ENCODE data around the gene CFAP161.
"Not testable (repeated sequence)": the region's sequence is repeated elsewhere in the genome, so short reads cannot be mapped to it uniquely, and the experiment has no call there.

Gene CFAP161

DNA sequence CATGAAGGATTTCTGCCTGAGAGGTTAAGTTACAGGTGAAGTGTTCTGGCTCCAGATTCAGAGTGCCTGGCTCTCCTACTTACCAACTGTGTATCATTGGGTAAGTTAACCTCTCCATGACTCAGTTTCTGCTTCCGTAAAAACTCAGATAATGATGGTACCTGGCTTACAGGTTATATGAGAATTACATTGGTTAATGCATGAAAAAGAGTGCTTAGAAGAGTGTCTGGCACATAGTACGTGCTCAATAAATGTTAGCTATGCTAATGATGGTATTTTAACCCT lies 23.8 kb downstream of the CFAP161 start:
- DNase-seq (ENCODE audit: low read depth), result no peak

DNA sequence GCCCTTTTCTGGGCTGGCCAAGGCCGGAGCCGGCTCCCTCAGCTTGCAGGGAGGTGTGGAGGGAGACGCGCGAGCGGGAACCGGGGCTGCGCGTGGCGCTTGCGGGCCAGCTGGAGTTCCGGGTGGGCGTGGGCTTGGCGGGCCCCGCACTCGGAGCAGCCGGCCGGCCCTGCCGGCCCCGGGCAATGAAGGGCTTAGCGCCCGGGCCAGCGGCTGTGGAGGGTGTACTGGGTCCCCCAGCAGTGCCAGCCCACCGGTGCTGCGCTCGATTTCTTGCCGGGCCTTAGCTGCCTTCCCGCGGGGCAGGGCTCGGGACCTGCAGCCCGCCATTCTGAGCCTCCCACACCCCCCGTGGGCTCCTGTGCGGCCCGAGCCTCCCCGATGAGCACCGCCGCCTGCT lies 24.5 kb downstream of the CFAP161 start:
- not testable (repeated sequence) for DNase-seq (ENCODE audit: low read depth)

DNA sequence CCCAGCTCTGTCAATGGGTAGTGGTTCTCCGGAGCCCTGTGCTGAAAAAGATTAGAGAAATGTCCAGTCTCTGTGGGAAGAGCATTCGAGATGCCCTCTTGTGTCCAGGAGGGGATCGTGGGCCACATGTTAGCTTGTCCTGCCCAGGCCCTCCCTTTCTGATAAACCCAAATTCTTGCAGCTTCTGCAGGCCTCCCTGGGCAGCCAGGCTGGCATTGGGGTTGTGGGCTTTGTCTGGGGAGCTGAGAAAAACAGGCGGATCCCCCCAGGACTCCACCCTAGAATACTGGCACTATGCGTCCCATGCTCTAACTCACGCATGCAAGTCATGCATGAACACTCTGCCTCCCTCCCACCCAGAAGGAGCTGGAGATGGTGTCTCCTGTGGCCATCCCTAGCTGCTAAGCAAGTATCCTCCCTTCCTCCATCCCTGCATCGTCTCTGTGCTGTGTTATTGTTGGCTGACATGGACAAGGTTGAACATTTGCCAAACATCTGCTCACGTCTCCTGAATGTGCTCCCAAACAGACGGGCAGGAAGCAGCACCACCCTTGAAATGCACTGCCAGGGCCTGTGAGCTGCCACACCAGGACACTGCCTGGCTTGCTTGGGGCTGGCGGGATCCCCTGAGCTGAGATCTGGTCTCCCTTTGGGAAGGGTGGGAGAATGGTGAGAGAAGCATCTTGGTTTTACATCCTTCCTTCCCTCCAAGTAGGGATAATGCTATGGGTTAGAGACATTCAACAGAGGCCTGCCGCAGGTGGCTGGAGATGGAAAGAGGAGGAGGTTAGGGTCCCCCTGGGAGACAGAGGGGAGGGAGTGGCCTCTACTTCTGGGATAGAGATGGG lies 26.5 kb downstream of the CFAP161 start:
- no peak for DNase-seq (ENCODE audit: low read depth)

DNA sequence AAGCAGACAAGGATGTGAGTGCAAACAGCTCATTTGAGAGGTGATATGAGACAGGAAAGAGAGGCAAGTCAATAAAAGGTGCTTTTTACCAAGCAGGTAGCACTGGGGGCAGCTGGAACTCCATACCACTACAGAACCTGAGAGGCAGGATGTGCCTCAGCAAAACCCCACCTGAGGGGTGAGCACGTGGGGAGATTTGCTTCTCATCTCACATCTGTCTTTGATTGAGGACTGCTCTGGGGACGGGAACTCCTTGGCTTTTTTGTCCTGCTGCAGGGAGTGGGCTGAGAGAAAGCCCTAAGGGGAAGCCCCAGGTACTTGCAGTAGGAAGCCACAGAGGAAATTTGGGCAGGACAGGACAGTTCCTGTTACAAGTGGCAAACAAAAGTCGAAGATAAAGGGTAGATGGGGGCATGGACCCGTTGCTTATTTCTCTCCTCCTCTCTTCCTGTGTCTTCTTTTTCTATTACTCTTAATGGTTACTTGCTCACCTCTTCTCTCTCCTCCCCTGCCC lies 27.1 kb downstream of the CFAP161 start:
- no peak for DNase-seq (ENCODE audit: low read depth)

DNA sequence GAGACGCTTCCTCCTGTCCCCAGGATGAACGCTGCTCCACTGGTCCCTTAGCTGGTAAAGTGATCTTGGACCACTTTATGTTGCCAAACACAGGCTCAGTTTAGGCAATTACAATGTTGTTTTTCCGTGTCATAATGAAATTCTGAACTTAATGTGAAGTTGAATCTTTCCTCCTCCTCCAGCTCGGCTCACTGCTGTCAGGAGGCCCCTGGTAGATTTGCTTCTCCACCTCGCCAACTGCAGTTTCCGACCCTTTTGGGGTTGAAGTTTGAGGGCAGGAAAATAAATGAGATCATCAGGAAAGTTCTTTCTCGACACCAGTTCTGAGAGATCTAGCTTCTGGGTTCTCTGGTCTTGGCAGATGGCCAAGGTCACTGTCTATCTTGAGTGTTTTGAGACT lies 27.8 kb downstream of the CFAP161 start:
- DNase-seq (ENCODE audit: low read depth), result no peak

DNA sequence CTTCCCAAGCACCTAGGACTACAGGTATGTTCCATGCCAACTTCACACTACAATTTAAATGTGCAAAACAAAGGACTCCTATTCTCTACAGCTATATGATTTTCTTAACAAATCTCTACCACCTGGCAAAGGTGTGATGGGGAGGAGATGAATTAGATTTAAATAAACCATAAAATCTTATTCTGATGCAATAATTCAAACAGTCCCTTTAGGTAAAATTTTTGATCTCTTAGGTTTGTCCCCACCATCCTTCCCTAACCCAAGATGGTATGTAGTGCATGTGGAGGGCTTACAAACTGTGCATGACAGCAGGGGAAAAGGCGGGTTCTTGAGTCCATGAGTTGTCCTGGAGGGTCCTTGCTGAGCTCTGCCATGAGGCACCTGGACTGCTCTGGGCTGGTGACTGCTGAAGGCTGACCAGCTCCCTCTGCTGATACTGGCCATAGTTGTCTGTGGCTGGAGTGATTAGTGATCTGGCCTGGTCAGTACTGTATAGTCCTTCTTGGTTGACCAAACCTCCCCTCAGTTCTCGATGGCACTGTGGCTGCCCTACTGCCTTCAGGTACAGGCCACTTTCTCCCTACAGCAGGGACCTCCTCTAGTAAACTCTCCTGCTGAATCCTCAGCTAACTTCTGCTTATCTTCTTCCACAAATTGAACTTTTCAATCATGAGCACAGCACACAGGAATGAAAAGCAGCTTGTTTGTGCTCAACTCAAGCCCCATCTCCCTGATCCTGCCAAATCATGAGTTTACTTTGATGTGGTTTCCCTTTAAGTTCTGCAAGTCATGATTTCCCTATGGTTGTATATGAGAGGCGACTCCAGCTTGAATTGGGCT lies 30.1 kb downstream of the CFAP161 start:
- no peak for DNase-seq (ENCODE audit: low read depth)

DNA sequence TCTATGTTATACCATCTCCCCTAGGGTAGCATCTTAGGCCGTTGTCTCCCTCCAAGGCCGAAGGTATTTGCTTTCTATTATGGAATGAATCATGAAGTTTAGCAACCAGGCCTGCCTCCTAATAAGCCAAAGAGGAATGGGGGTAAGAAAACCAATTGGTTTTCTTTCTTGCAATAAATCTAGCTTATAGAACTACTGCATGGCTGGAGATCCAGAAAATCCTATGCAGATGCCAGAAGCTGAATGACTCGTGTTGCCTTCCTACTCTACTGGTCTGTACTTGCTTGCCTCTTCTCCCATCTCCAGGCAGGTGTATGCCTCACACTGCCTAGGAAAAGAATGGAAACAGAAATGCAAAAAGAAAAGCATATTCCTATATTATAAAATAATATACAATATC lies 31.5 kb downstream of the CFAP161 start:
- DNase-seq (ENCODE audit: low read depth), result no peak

DNA sequence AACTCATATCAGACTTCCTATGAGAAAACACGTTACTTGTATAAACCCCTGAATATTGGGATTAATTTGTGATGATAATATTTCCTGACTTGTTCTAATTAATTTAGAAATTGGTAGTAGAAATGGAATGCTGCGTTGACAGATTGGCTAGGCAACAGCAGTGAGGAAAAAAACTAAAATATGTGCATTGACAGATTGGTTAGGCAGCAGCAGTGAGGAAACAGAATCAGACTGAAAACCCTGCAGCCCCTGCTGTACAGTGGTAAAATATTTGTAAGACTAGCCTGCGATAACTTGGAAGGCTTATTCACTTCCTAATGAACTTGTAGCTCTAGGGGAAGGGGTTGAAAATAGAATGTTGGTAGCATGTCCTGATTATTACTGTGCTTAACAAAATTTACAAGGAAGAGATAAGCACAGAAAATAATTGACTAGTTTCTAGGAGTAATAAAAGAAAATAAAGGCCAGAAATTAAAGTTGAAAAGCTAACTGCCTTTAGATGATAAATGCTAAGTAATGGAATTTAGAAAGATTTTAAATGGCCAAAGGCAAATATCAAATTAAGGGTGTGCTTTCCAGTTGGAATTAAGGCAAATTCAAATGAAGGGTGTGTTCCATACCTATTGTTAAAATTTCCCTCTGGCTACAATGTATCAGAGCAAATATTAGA lies 32.7 kb downstream of the CFAP161 start:
- DNase-seq (ENCODE audit: low read depth), result no peak

DNA sequence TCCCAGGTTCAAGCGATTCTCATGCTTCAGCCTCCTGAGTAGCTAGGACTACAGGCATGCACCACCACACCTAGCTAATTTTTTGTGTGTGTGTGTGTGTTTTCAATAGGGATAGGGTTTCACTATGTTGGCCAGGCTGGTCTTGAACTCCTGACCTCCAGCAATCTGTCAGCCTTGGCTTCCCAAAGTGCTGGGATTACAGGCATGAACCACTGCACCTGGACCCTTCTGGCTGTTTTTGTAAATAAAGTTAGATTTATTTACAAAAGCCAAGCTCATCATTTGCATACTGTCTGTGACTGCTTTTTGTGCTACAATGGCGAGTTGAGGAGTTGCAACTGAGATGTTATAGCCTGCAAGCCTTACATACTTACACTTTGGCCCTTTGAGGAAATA lies 34.1 kb downstream of the CFAP161 start:
- no peak for DNase-seq (ENCODE audit: low read depth)

DNA sequence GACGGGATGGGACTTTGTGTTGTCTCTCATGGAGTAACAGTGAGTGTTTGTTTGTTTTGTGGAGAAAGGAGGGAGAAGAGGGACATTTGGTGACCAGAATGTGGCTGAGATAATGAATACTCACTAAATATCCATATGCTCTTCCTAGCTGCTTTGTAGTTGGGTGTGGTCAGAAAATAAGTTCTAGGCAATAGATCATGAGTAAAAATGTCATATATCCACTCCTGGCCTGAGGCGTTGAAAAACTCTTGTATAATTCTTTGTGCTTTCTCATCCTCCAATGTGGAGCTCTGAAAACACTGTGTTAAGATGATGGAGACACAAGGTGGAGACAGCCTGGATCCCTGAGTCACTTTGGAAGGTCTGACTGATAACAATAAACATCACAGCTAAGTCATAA lies 34.6 kb downstream of the CFAP161 start:
- no peak for DNase-seq (ENCODE audit: low read depth)

DNA sequence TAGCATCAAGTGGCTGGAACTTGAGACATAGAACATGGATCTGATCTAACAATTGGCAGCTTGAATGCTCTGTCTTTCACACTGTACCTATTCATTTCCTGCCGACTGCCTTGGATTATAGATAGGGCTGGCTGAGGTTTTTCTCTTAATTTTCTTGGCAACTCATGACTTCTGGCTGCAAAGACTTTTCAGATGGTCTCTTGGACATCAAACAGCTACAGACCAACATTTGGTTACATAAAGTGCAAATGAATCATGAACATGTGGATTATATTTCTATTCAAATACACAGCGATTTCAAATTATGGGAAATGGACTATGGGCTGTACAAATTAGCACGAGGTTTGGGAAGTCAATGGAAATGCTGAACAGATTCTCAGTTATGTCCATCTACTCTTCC lies 36.4 kb downstream of the CFAP161 start:
- DNase-seq (ENCODE audit: low read depth), result no peak

DNA sequence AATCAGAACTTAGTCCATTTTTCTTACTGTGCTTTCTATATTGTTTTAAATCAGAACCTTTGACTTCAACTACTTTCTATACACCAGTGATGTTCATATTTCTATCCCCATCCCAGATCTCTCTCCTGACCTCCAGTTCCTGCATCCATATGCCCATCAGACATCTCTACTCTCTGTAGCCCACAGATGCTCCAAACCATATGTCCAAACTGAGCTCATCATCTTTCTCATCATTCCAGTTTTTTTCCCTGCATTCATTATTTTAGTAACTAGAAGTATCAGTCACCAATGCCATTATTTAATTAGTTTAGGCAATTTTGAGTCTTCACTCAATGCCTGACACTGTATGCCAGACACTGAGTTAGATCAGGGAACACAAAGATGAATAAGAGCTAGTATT lies 37.2 kb downstream of the CFAP161 start:
- DNase-seq (ENCODE audit: low read depth), result no peak

DNA sequence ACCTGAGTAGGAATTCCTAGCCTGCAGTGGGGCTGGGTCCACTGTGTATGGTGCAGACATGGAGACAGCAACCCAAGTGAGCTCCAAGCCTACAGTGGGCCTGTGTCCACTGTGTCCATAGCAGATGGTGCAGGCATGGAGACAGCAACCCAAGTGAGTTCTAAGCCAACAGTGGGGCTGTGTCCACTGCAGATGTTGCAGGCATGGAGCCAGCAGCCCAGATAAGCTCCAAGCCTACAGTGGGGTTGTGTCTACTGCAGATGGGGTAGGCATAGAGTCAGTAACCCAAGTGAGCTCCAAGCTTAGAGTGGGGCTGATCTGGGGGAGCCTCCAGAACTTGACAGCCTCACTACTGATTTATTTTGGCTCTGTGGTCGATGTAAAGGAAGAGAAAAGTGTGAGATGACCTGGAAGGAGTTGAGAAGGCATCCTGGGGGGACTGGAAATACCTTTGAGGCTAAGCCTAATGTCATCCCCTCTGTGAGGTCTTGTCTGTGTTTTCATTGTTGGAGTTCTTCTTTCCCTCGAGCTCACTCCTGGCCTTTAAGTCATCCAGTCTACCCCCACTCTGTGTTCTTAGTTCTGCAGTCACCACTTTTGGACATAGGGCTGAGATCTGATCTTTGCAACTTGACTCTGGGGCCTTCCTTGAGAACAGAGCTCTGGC lies 40.2 kb downstream of the CFAP161 start:
- DNase-seq (ENCODE audit: low read depth), result no peak

DNA sequence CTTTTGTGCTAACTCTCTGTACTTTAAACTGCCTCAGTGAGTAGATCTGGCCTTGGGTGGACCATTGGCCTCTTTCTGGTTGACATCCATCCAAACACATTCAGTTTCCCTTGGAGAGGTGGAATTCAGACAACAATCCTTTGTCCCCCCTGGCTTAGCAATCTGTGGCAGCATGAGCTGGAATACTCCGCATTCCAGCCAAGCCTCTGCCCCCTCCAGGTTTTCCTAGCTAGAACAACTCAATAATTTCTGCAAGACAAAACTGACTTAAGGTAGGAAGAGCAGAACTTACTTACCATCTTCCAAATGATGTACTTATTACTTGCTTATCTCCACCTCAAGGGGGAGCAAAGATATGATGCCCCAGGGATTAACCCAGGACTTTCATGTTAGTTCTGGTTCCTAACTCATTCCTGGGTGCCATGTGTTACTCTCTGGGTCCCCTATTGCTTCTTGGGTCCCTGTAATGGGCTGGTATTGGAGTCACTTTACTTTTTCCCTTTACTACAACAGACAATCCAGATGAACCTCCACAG lies 40.8 kb downstream of the CFAP161 start:
- DNase-seq (ENCODE audit: low read depth), result no peak

DNA sequence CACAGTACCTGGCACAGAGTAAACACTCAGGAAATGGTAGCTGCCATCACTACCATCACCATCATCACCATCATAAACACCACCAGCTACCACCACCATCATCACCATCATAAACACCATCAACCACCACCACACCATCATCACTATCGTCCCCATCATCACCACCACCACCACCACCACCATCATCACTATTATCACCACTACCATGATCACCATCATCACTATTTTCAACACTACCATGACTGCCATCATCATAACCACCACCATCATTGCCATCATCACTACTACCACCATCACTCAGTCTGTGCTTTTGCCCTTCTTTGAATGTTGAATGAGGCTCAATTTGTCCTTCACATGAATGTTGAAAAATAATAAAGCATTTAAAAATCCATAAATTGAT lies 41.4 kb downstream of the CFAP161 start:
- DNase-seq (ENCODE audit: low read depth), result no peak

DNA sequence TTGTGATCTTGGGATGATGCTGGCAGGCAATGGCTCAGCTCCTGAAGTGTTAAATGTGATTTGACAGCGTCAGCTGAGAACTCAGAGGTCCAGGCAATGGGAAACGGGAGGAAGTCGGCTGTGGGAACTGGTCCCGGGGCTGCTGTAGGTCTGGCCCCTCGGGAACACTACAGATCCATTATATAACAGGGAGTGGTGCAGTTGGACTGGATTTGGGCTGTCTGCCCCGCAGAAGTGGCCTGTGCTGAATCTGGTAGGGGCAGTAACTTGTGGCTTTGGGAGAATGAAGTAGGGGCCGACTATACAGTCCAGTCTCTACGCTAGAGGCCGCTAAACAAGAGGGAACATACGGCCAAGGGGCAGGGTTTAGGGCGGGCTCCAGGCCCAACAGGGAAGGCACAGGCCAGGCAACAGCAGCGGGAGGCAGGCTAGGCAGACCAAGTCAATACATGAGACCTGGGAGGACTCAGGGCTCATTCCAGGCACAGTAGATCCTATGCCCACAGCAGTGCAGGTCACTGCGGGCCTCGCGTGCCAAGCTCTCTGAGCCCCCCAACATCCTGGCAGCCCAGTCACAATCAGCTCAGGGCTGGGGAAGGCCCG lies 42.3 kb downstream of the CFAP161 start:
- no peak for DNase-seq (ENCODE audit: low read depth)

DNA sequence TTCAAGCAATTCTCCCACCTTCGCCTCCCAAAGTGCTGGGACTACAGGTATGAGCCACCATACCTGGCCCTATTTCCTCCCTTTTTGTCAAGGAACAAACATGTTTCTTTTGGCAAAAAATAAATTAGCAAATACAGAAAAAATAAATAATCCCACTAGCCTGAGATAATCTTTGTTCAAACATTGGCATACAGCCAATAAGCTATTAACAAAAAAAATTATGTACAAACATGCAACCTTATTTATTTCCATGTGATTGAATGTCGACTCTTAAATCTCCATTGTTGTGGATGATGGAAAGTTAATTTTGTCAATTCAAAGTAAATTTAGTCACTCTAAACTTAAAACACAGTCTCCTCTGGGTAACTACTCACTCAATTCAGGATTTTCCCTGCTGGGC lies 44.3 kb downstream of the CFAP161 start:
- DNase-seq (ENCODE audit: low read depth), result no peak

DNA sequence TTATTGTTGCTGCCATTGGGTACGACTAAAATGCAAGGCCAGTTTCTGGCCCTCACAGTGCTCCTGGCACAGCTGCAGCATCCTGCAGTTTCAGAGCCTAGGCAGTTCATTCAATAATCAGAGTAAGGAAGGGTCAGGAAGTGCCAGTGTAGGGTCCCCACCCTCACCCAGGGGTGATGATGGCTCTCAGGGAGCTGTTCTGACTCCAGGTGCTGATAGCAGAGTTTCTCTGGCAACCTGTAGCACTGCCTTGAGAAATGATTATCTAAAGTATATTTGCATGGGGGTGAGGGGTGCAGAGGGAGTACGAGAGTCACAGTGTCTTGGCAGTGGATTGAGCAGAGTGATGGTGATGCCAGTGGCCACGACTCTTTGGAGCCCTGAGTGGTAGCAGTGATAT lies 47.1 kb downstream of the CFAP161 start:
- no peak for DNase-seq (ENCODE audit: low read depth)

DNA sequence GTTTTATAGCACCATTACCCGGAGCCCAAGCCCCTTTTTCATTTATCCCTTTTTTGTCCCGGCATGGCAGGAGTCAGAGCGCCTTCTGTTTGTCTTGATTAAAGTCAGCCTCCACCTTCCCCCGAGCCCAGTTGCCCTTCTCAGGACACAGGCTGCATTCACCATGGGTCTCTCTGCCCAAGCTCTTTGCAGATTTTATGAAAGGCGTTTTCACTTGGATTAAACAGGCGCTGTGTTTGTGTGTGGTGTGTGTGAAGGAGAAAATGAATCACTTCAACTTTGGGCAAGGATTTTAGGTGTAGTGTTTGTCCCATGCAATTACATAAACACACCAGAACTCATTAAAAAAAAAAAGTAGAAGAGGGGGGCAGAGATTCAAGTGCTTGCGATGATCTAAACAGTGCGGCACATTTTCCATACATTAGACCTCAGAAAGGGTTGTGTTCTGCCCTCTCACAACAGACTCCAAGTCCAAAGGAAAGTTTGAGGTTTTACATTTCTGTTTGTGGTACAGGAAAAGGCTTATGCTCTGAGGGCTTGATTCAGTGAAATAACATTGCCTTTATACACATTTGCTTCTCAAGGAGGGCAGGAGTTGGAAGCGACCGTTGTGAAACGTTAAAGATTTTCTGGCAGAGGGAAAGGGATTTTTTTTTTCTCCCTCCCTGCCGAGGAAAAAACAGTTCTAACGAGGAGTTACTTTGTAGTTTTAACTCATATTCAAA lies 48.1 kb downstream of the CFAP161 start:
- DNase-seq (ENCODE audit: low read depth), result no peak

DNA sequence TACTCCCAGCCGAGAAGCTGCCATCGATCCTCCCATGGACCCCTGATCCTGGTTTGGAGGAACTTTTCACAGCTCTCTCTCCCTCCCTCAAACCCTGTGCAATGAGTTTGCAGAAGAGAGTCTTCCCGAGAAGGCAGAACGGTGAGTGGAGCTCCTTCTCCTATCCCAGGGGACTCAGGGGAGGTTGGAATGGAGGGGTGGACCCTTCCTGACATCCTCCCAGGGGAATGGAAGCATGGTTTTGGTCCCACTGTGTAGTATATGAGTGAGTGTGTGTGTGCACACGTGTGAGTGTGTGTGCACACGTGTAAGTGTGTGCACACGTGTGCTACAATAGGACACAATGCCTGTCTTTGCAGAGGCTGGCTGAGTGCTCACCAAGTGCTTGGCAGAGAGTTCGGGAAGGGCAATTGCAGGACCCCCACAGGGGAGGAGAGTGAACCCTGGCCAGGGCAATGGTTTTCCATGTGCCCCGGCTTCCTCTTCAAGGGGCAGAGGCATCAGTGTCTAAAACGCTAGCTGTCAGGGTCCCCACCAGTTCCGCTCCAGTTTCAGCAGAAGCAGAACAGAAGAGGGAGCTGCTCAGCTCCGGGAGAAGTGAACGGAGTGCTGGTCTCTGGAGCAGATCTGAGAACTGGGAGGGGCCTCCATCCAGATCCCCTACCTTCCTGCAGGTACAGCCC lies 48.8 kb downstream of the CFAP161 start:
- no peak for DNase-seq (ENCODE audit: low read depth)
